ENCODE data around the gene CBX4. TPM values are rescaled to one million over a fixed set of nuclear protein-coding genes. Genes with fewer than 3 reads are reported as not detected.

CBX4 gene
- total and polyA plus RNA-seq, 10 of the 15 experiments (the other 5 are each of a cell fraction or from before 2014, with no cell fraction given) = 0.69 to 24.6 (median 4.2) TPM

GRCh38 chr17:79855331-79856124 lies 16.3 kb upstream of the CBX4 start:
- H2AFZ ChIP-seq (ENCODE audit: control insufficient read depth, low read depth, low read length) = no peak overlapping the region
- FAIRE-seq (no peak), DNase-seq (ENCODE audit: low read depth, low spot score) (no peak), ATAC-seq (no peak)
- intact Hi-C loops (cut with micrococcal nuclease; ENCODE audit: unreplicated experiment) = no loop called here
- no peaks in the 10 kb centered on the region for H3K9me3 ChIP-seq (replicated peaks; ENCODE audit: control insufficient read depth, insufficient read depth, low read length)
- no peaks in the 10 kb centered on the region for H3K36me3 ChIP-seq (ENCODE audit: control insufficient read depth in 2 of 2, insufficient read depth in 2 of 2, low read length in 1 of 2)
- SMC1A ChIA-PET (ENCODE audit: uncharacterized antibody, unreplicated experiment) = interaction anchor here (1.7 kb wide), 1 partner anchor 9 kb away, joined by 4 read pairs; no protein-coding TSS in a partner anchor
- no peaks in the 10 kb centered on the region for H3K27me3 ChIP-seq (replicated peaks in 1 of 2; ENCODE audit: control insufficient read depth in 2 of 2, insufficient read depth in 2 of 2, low read length in 1 of 2)
- CTCF ChIA-PET = interaction anchor here (0.6 kb wide), 1 partner anchor 431 kb away, joined by 3 read pairs; no protein-coding TSS in a partner anchor
- H3K79me2 ChIP-seq (ENCODE audit: control insufficient read depth, insufficient read depth, low read length) = no peaks in the 10 kb centered on the region
- POLR2A ChIA-PET = no interaction called here
- no peaks in the 10 kb centered on the region for H4K20me1 ChIP-seq (ENCODE audit: control insufficient read depth, insufficient read depth)
- H3K9ac ChIP-seq (ENCODE audit: control insufficient read depth, insufficient read depth, low read length) = no peak overlapping the region
- no peak overlapping the region for H3K4me2 ChIP-seq (ENCODE audit: control insufficient read depth, insufficient read depth)
- 54% methylated on average over 21 of the region's 21 CpGs for WGBS (ENCODE audit: insufficient coverage, insufficient replicate concordance, low lambda C conversion rate, missing lambda C conversion rate)
- no peak overlapping the region for H3K27ac ChIP-seq (ENCODE audit: control insufficient read depth, insufficient read depth)
- BruUV-seq (replicated peaks) = no TSS peak
- in situ Hi-C loops (cut with MboI) = no loop called here
- RAD21 ChIA-PET (ENCODE audit: unreplicated experiment) = no interaction called here
- H3K4me1 ChIP-seq (ENCODE audit: control insufficient read depth, insufficient read depth, low read length) = no peaks in the 10 kb centered on the region
- TF ChIP-seq JUND (IDR thresholded peaks at IDR 0.05; ENCODE audit: low read depth, low read length) = no peak
- TF ChIP-seq, protein P1, sequence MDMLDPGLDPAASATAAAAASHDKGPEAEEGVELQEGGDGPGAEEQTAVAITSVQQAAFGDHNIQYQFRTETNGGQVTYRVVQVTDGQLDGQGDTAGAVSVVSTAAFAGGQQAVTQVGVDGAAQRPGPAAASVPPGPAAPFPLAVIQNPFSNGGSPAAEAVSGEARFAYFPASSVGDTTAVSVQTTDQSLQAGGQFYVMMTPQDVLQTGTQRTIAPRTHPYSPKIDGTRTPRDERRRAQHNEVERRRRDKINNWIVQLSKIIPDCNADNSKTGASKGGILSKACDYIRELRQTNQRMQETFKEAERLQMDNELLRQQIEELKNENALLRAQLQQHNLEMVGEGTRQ (IDR thresholded peaks at IDR 0.05; ENCODE audit: borderline replicate concordance, low read depth, low read length) = no peak
- no peak for TF ChIP-seq HSF1 (IDR thresholded peaks at IDR 0.05; ENCODE audit: low read depth, low read length)
- TF ChIP-seq YY1 (IDR thresholded peaks at IDR 0.05; ENCODE audit: low read depth, low read length) = no peak
- TF ChIP-seq ZZZ3 (IDR thresholded peaks at IDR 0.05; ENCODE audit: control insufficient read depth, insufficient read length, low read depth) = no peak
- no peak for TF ChIP-seq ZNF384 (IDR thresholded peaks at IDR 0.05; ENCODE audit: borderline replicate concordance, low read depth, low read length)
- TF ChIP-seq BACH1 (IDR thresholded peaks at IDR 0.05; ENCODE audit: borderline replicate concordance) = no peak
- no peak for TF ChIP-seq TCF7 (IDR thresholded peaks at IDR 0.05; ENCODE audit: borderline replicate concordance)
- no peak for TF ChIP-seq CBFB (IDR thresholded peaks at IDR 0.05; ENCODE audit: low read depth)
- TF ChIP-seq PBX3 (IDR thresholded peaks at IDR 0.05; ENCODE audit: insufficient replicate concordance, low read depth, low read length) = no peak
- no peak for TF ChIP-seq MYC (IDR thresholded peaks at IDR 0.05; ENCODE audit: insufficient read depth, insufficient read length, insufficient replicate concordance, low read length, severe bottlenecking)
- H3K4me3 ChIP-seq = no peak overlapping the region
